ENCODE results near the gene DHRS7.
"Not testable (repeated sequence)": the region's sequence is repeated elsewhere in the genome, so short reads cannot be mapped to it uniquely, and the experiment has no call there.

The DHRS7 gene

DNA sequence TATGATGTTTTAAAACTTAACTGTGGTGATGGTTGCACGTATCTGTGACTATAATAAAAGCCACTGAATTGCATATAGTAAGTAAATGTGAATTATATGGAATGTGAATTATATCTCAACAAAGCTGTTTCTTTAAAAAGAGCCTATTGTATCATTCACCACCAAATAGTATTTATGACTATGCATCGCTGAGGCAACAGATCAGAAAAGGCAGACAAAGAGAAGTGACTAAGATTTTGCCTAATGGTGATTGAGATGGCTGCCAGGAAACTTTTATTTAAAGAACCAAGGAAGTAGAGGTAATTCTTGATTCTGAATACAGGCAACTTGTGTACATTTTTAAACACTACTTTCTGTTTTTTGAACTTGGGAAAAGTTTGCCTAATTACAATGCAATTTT, 31.7 kb downstream of the DHRS7 start:
- no peak for DNase-seq

DNA sequence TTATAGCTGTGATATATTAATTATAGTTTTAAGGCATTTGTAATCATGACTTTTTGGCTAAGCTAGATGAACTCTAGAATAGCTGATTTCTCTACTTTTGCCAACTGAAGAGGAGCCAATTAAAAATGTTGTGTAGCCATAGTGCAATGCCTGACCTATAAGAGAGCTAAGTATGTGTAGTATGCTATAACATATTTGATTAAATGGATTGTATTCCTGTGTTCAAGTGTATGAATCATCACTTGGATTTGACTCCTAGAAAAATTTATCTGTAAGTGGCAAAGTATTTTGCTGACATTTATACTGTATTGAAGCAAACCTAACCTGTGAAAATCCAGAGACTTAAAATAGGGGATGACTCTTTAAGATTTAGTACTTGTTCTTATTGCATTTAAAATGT, 39.3 kb downstream of the DHRS7 start:
- no peak for DNase-seq

DNA sequence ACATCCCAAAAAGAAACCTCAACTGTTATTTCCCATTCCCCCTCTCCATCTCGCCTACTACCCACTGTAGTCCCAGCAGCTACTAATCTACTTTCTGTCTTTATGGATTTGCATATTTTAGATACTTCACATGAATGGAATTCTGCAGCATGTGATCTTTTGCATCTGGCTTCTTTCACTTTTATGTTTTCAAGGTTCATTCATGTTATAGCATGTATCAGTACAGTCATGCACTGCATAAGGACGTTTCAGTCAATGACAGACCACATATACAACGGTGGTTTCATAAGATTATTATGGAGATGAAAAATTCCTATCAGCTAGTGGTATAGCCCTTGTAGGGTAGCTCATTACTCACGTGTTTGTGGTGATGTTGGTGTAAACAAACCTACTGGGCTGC, 49.0 kb downstream of the DHRS7 start:
- DNase-seq, result no peak

DNA sequence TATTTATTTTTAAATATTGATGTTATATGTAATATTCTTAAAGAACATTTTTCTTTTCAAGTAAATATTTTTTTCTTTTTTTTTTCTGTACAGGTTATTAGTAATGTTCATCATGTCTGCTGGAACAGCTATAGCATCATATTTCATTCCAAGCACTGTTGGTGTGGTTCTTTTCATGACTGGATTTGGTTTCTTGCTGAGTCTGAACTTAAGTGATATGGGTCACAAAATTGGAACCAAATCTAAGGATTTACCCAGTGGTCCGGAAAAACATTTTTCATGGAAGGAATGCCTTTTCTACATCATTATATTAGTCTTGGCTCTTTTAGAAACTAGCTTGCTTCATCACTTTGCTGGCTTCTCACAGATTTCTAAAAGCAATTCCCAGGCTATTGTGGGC, 50.3 kb downstream of the DHRS7 start:
- no peak for DNase-seq

DNA sequence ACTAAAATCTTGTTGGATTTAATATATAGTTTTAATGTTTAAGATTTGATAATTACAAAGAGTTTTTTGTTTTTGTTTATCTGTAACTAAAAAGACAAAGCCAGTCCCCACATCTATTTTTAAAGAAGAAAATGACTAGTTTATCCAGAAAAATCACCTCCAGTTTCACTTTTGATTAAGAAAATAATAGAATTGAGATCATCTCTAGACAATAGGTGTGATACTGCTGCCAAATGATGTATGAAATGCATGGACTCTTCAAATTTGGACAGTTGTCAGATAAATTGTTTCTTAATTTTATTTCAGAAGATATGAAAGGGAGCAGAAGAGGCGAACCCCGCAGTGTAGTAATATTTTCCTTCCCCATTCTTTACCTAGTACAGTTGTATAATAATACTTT, 53.5 kb downstream of the DHRS7 start:
- DNase-seq, result no peak

DNA sequence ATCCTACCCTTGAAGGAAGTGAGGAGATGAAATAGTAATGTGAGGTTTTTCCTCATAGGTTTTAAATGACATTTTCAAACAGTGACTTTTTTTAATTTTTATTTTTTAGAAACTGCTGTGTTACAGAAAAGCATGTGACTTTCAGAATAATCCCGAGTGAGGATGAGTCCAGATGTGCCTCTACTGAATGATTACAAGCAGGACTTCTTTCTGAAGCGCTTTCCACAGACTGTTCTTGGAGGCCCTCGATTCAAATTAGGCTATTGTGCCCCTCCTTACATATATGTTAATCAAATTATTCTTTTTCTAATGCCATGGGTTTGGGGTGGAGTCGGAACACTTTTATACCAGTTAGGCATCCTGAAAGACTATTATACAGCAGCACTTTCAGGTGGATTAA, 57.7 kb downstream of the DHRS7 start:
- no peak for DNase-seq

DNA sequence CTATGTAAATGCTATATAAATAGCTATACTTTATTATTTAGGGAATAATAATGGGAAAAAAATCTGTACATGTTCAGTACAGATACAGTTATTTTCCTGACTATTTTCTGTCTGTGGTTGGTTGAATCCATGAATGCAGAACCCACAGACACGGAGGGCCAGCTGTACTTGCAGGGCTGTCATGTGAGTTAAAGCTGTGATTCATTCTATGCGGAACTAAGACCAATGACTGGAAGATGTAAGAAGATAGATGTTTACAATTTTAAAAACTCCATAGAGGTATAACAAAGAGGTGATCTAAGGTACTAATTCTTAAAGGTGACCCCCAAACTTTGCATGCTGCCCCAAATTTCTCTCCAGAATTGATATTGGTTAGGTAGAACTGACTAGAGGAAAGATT, 58.9 kb downstream of the DHRS7 start:
- no peak for DNase-seq

DNA sequence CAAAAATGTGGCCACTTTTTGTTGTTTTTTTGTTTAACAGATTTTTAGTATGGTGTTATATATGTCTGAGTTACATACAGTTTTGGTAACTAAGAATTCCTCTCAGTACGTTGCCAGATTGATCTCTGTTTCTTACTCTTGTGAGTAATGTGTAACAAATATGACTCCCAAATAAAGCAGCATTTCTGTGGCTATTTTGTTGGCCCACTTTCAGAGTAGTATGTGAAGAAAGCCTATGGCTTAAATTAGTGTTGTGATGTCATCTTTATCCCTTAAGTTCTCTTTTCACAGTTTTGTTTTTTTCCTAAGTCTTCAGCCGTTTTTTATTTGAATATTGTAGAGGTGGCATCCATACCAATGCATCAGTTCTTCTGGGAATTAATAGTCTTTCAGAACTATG, 62.8 kb downstream of the DHRS7 start:
- DNase-seq, result no peak

DNA sequence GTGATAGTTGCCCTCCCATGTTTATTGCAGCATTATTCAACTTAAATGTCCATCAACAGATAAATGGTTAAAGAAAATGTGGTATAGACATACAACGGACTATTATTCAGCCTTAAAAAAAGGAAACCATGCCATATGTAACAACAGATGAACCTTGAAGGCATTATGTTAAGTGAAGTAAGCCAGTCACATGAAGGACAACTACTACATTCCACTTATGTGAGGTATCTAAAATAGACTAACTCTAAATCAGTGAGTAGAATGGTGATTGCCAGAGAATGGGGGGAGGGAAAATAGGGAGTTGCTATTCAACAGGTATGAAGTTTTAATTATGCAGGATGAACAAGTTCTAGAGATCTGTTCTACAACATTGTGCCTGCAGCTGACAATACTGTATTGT, 63.4 kb downstream of the DHRS7 start:
- no peak for DNase-seq

DNA sequence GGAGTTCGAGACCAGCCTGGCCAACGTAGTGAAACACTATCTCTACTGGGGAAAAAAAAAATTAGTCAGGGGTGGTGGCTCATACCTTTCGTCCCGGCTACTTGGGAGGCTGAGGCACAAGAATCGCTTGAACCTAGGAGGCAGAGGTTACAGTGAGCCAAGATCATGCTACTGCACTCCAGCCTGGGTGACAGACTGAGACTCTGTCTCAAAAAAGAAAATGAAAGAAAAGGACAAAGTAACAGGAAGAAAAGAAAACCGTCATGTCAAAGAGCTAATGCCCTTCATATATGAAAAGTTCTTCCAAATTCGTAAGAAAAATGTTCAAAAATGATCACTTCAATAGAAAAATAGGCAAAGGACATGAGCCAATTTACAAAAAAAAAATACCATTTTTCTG, 65.3 kb downstream of the DHRS7 start:
- not testable (repeated sequence) for DNase-seq

DNA sequence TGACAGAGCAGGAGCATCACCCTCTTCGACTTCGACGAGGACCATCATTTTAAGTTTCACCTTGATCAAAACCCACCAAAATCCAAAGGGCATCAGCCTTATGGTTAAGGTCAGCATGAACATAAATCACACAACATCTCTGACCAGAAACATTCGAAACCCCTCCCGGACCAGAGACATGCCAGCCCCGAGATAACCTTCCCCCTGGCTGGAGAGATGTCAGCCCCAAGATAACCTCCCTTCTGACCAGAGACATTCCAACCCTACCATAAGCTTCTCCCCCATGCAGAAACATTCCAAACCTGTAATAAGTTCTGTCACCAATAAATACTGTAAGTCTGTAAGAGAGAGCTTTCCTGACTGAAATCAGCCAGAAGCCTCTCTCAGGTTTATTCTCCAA, 67.2 kb downstream of the DHRS7 start:
- DNase-seq, result no peak

DNA sequence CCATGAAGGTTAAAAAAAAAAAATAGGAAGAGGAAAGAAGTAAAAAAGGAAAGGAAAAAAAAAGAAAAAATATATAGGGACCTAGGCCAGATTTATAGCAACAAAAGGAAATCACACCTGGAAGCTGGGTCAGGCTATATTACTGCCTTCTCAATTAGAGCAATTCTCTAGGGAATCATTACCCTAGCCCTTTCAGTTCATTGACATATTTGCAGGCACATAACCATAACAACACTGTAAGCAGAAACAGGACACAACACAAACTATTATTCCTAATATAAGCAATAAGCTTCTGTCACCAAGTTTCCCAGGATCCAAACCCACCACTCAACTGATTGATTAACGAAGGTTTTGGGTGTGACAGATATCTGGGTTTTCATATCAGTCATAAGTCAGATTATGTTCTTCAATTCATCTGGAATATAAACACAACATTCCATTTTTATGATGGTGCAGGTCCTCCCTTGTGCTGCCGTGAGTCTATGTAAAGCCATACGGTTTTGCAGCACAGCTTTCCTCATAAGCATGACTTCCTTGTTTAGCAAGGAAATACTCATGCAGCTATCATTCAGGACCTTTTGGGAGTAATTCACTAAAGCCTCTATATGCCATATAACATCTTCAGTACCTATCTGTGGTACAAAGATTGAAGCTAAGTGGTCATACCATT, 69.3 kb downstream of the DHRS7 start:
- DNase-seq, result no peak

DNA sequence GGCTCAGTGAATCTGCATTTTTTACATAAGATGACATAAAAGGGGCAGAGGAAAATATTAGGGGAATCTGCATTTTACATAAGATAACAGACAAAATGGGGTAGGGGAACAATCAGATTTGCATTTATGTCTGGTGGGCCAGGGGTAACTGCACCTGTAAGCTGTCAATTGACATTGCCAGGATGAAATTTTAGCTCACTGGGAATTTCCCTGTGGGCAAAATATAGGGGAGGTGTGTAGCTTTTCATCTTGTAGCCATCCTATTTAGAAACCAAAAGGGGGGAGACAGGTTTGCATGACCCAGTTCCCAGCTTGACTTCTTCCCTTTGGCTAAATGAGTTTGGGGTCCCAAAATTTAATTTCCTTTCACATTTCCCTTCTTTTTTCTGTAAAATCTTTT, 70.0 kb downstream of the DHRS7 start:
- DNase-seq, result no peak

DNA sequence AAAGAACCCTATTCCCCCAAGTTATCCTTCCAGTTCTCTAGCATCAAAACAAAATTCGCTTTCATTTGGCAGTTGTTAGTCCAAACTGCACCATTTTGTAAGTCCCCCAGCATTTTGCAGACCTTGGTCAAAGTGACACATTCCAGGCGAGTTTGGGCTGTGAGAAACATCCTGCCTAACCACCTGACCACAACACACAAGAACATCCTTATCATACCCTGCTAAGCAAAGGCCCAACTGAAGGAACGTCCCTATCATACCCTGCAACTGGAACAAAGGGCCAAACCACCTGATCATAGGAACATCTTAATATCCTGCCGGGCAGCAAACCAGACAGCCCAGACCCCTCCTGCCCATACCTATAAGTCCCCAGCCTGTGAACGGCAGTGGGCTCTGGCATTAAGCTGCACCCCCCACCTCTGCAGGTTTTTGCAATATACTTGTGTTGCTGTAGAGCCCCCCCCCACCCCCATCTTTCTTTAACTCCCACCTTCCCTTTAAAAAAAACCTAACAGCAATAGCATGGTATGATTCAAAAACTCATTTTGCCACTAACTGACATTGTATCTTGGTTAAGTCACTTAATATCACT, 70.8 kb downstream of the DHRS7 start:
- DNase-seq, result no peak
